GM18907 (cell line): ENCODE data around the gene TCF7.
"Not testable (repeated sequence)": the region's sequence is repeated elsewhere in the genome, so short reads cannot be mapped to it uniquely, and the experiment has no call there.

Experiments
- ATAC-seq: cut with Tn5 transposase; IDR thresholded peaks from one replicate; pipeline ENCODE4 v1.9.1; 2021; ENCODE audit warnings: mild to moderate bottlenecking, moderate library complexity; ENCODE audit not compliant: unreplicated experiment

TCF7 gene

GRCh38 chr5:134142806-134143205 is 28.3 kb downstream of the TCF7 start:
- no peak for ATAC-seq

- no peak for ATAC-seq
These were observed 28.9 kb downstream of the TCF7 start for GRCh38 chr5:134143431-134143830.

GRCh38 chr5:134143944-134144941 is 29.8 kb downstream of the TCF7 start:
- ATAC-seq: no peak

- ATAC-seq: no peak
These were observed 30.7 kb downstream of the TCF7 start for GRCh38 chr5:134145041-134145757.

- peak; percentile 54 for ATAC-seq
These were observed 31.5 kb downstream of the TCF7 start for GRCh38 chr5:134145779-134146581.

- ATAC-seq: no peak
These were observed 32.4 kb downstream of the TCF7 start for GRCh38 chr5:134146651-134147518.

- no peak for ATAC-seq
These were observed 33.8 kb downstream of the TCF7 start for GRCh38 chr5:134148316-134148715.

GRCh38 chr5:134148986-134149539 is 34.6 kb downstream of the TCF7 start:
- no peak for ATAC-seq

- no peak for ATAC-seq
These were observed 35.3 kb downstream of the TCF7 start for GRCh38 chr5:134149571-134150303.

GRCh38 chr5:134151723-134152122 is 37.2 kb downstream of the TCF7 start:
- no peak for ATAC-seq

GRCh38 chr5:134152173-134152832 is 37.8 kb downstream of the TCF7 start:
- ATAC-seq: not testable (repeated sequence)

- no peak for ATAC-seq
These were observed 38.8 kb downstream of the TCF7 start for GRCh38 chr5:134153241-134153640.

- no peak for ATAC-seq
These were observed 39.2 kb downstream of the TCF7 start for GRCh38 chr5:134153657-134154056.

- no peak for ATAC-seq
These were observed 47.3 kb downstream of the TCF7 start for GRCh38 chr5:134161513-134162395.

- ATAC-seq: no peak
These were observed 48.1 kb downstream of the TCF7 start for GRCh38 chr5:134162592-134162991.

GRCh38 chr5:134171972-134172371 is 57.5 kb downstream of the TCF7 start:
- ATAC-seq: no peak
